GM18505 (cell line): ENCODE measurements around the gene ADAMTS17.

Experiments
- ATAC-seq: cut with Tn5 transposase; IDR thresholded peaks from one replicate; pipeline ENCODE4 v1.9.1; 2021; ENCODE audit not compliant: unreplicated experiment
- POLR2A ChIP-seq: IDR thresholded peaks from 4 replicates; pipeline ENCODE4 v1.6.1; 2011; ENCODE audit warnings: borderline replicate concordance; ENCODE audit not compliant: insufficient read depth, insufficient read length; ENCODE audit errors: extremely low read depth

The ADAMTS17 gene

GRCh38 chr15:100131321-100132224 is 210.2 kb downstream of the ADAMTS17 start:
- ATAC-seq: no peak
- TF ChIP-seq POLR2A: no peak

DNA sequence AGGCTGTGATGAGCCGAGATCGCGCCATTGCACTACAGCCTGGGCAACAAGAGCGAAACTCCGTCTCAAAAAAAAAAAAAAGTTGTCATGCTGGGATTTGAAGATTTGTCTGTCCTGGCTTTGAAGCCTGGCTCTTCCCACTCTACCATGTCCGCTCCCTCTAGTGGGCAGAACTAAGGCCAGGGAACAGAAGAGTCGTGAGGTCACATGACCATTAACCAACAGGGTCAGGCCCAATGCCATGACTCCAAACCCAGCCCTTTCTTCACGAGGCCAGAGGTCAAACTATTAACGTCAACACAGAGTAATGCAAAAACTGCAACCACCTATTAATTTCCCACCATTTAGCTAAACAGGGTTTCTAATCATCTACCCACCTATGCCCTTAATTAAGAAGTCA is 212.1 kb downstream of the ADAMTS17 start:
- no peak for ATAC-seq
- TF ChIP-seq POLR2A: no peak

DNA sequence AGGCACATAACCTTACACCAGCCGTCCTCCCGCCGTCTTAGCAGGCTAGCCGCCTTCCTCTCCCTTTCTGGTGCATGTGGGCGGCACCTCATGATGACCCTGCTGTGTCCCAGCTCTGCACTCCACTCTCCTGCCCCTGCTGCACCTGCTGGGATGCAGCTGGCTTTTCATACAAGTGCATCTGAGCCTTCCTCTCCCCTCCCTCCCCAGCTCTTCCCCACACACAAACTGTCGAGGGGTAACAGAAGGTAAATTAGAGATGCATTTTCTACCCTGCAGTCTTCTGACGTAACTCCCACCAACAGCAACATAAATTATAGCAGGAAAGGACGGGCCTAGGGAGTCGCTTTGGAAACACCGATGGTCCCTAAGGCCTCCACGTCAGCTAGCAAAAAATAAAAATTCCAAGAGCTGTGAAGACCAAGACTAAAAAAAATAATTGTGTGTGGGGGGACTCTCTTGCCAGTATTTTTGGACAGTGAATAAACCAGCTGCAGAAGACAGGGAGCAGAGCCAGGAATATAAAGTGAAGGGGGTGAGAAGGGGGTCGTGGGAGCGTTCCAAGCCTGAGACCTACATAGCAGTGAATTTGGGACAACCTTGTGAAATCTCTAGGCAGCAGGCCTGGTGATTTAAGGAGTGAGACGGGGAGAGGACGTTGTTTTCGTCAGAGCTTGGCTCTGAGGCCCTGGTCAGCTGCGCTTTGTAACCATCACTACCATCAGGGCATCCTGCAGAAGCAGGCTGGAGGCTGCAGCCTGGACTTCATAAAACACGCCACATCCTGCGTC is 216.2 kb downstream of the ADAMTS17 start:
- ATAC-seq: no peak
- TF ChIP-seq POLR2A: no peak

DNA sequence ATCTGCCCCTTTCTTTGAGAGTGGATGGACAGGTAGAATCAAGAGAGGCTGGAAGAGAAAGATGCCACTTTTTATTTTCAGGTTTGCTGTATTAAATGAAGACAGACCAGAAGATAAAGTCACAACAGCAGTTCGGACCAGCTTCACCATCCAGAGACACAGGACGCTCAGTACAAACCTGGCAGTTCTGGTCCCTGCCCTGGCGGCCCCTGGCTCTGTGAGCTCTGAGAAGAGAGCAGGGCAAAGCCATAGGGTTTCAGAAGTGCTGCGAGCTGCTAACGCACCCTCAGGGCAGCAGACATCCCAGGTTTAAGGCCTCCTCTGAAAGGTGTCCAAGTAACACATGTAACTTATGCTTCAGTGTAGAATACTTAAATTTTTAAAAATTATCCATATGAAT is 216.8 kb downstream of the ADAMTS17 start:
- TF ChIP-seq POLR2A: no peak
- ATAC-seq: no peak

GRCh38 chr15:100124361-100124760 is 217.4 kb downstream of the ADAMTS17 start:
- ATAC-seq: no peak

GRCh38 chr15:100123611-100124010 is 218.2 kb downstream of the ADAMTS17 start:
- no peak for ATAC-seq
- TF ChIP-seq POLR2A: no peak

More at GRCh38 chr15:100124361-100124760, 217.4 kb downstream of the ADAMTS17 start:
- no peak for TF ChIP-seq POLR2A

DNA sequence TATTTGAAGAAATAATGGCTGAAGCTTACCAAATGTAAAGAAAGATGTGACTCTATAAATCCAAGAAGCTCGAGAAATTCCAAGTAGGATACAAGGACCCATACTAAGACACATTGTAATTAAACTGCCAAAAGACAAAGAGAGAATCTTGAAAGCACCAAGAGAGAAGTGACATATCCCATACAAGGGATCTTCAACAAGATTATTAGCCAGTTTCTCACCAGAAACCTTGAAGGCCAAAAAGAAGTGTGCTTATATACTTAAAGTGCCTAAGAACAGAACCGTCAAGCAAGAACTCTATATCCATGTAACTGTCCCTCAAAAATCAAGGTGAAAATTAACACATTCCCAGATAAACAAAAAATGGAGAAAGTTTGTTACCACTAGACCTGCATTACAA is 220.5 kb downstream of the ADAMTS17 start:
- no peak for ATAC-seq
- TF ChIP-seq POLR2A: no peak

DNA sequence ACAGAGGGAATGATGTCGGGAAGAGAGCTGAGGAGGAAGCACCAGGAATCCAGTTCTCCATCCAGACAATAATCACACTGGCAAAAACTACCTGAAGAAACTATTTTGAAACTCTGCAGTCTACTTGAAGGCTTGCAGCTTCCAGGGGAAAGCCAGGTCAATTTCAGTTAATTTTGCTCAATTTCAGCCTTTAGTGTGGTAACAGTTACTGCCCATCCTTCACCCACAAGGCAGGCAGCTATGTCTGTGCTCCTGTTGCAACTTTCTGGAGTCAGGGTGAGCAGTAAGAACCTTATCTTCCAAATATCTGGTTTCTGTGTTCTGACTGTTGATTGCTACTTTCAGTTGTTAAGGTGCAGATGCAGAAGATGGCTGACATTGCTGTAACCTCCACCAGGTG is 221.7 kb downstream of the ADAMTS17 start:
- TF ChIP-seq POLR2A: no peak
- ATAC-seq: no peak

DNA sequence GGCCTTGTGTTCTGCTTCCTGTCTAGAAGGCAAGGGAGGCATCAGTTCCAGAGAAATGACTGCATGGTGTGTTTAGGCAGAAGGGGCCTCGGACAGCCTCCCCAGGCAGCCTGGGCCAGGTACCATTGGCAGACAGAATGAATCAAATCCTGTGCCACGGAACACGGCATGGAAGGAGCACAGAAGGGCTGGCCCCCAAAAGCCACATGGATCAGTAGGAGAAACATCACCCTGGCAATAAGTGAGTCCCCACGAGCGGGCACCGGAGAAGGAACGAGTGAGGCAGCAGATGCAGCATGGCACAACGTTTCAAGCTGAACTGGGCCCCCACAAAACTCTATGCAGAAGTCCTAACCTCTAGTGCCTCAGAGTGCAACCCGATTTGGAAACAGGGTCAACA is 223.2 kb downstream of the ADAMTS17 start:
- no peak for TF ChIP-seq POLR2A
- ATAC-seq: no peak

- ATAC-seq: no peak
- TF ChIP-seq POLR2A: no peak
Measured at GRCh38 chr15:100116416-100117190, 225.2 kb downstream of the ADAMTS17 start.

GRCh38 chr15:100115711-100116090 is 226.1 kb downstream of the ADAMTS17 start:
- TF ChIP-seq POLR2A: no peak
- no peak for ATAC-seq

GRCh38 chr15:100115066-100115710 is 226.6 kb downstream of the ADAMTS17 start:
- TF ChIP-seq POLR2A: no peak
- no peak for ATAC-seq

- no peak for ATAC-seq
- no peak for TF ChIP-seq POLR2A
Measured at GRCh38 chr15:100114571-100114970, 227.2 kb downstream of the ADAMTS17 start.
